Measurements from ENCODE around the gene NRXN2. TPM values are rescaled to one million over a fixed set of nuclear protein-coding genes. Genes with fewer than 3 reads are reported as not detected.

Gene NRXN2
- total and polyA plus RNA-seq, 4 donors = 0.17 to 2.8 (median 1.4) TPM

GRCh38 chr11:64599698-64600211 is 123.2 kb downstream of the NRXN2 start:
- Histone ChIP-seq H3K4me1 (ENCODE audit: control insufficient read depth in 4 of 4, insufficient read depth in 4 of 4, low read length in 3 of 4) (no peaks in the 10 kb centered on the region), H3K36me3 (ENCODE audit: control insufficient read depth in 4 of 4, insufficient read depth in 3 of 4, low read depth in 1 of 4, low read length in 3 of 4) (no peaks in the 10 kb centered on the region), H3K9ac (ENCODE audit: low read depth in 1 of 2, low read length in 2 of 2) (no peak overlapping the region), H3K9me3 (ENCODE audit: control insufficient read depth in 4 of 4, low read length in 3 of 4) (peaks cover 0 to 2% (median 0%) of the 10 kb centered on the region in 4 donors), H3K27ac (ENCODE audit: low read depth in 1 of 2, low read length in 2 of 2) (no peak overlapping the region), H3K27me3 (ENCODE audit: control insufficient read depth in 4 of 4, insufficient read depth in 4 of 4, low read length in 3 of 4) (peaks cover 0 to 3% (median 0%) of the 10 kb centered on the region in 4 donors), H3K4me3 (ENCODE audit: low read depth in 1 of 3, low read length in 3 of 3) (no peak overlapping the region)
- TF ChIP-seq ATF3 (IDR thresholded peaks at IDR 0.05) = no peak
- TF ChIP-seq HNF4G (IDR thresholded peaks at IDR 0.05) = no peak
- no peak for TF ChIP-seq EGR1 (IDR thresholded peaks at IDR 0.05; ENCODE audit: low read depth in 2 of 2)
- TF ChIP-seq RAD21 (IDR thresholded peaks at IDR 0.05) = no peak
- no peak for TF ChIP-seq HNF4A (conservative IDR thresholded peaks at IDR 0.05)
- TF ChIP-seq FOXA1 (IDR thresholded peaks at IDR 0.05) = no peak
- TF ChIP-seq FOXA2 (IDR thresholded peaks at IDR 0.05) = no peak
- 92% methylated on average over 17 of the region's 17 CpGs for WGBS
- no peak for DNase-seq (ENCODE audit: low spot score)

- Histone ChIP-seq H3K9ac (ENCODE audit: low read depth in 1 of 2, low read length in 2 of 2) (no peak overlapping the region), H3K4me1 (ENCODE audit: control insufficient read depth in 4 of 4, insufficient read depth in 4 of 4, low read length in 3 of 4) (no peaks in the 10 kb centered on the region), H3K27ac (ENCODE audit: low read depth in 1 of 2, low read length in 2 of 2) (no peak overlapping the region), H3K36me3 (ENCODE audit: control insufficient read depth in 4 of 4, insufficient read depth in 3 of 4, low read depth in 1 of 4, low read length in 3 of 4) (no peaks in the 10 kb centered on the region), H3K4me3 (ENCODE audit: low read depth in 1 of 3, low read length in 3 of 3) (no peak overlapping the region), H3K9me3 (ENCODE audit: control insufficient read depth in 4 of 4, low read length in 3 of 4) (peaks cover 0 to 2% (median 0%) of the 10 kb centered on the region in 4 donors), H3K27me3 (ENCODE audit: control insufficient read depth in 4 of 4, insufficient read depth in 4 of 4, low read length in 3 of 4) (peaks cover 0 to 3% (median 0%) of the 10 kb centered on the region in 4 donors)
- 89% methylated on average over 23 of the region's 23 CpGs for WGBS
- no peak for DNase-seq (ENCODE audit: low spot score)
- TF ChIP-seq GABPA (IDR thresholded peaks at IDR 0.05 in 1 of 2, conservative IDR thresholded peaks at IDR 0.05 in 1 of 2) = no peak
- no peak for TF ChIP-seq YY1 (IDR thresholded peaks at IDR 0.05)
- no peak for TF ChIP-seq FOXA2 (IDR thresholded peaks at IDR 0.05)
- no peak for TF ChIP-seq SP1 (IDR thresholded peaks at IDR 0.05)
- no peak for TF ChIP-seq CTCF (IDR thresholded peaks at IDR 0.05; ENCODE audit: low read depth, low read length, missing input control)
- TF ChIP-seq RXRA (IDR thresholded peaks at IDR 0.05) = no peak
Measured at GRCh38 chr11:64598797-64599697, 124.0 kb downstream of the NRXN2 start.

- 91% methylated on average over 12 of the region's 12 CpGs for WGBS
- no peaks in the 10 kb centered on the region for H3K4me1 ChIP-seq (ENCODE audit: control insufficient read depth in 4 of 4, insufficient read depth in 4 of 4, low read length in 3 of 4)
- peaks cover 0 to 3% (median 0%) of the 10 kb centered on the region in 4 donors for H3K27me3 ChIP-seq (ENCODE audit: control insufficient read depth in 4 of 4, insufficient read depth in 4 of 4, low read length in 3 of 4)
- DNase-seq (ENCODE audit: low spot score) = no peak
- H3K4me3 ChIP-seq (ENCODE audit: low read depth in 1 of 3, low read length in 3 of 3) = no peak overlapping the region
- H3K27ac ChIP-seq (ENCODE audit: low read depth in 1 of 2, low read length in 2 of 2) = no peak overlapping the region
- H3K36me3 ChIP-seq (ENCODE audit: control insufficient read depth in 4 of 4, insufficient read depth in 3 of 4, low read depth in 1 of 4, low read length in 3 of 4) = no peaks in the 10 kb centered on the region
- no peak overlapping the region for H3K9ac ChIP-seq (ENCODE audit: low read depth in 1 of 2, low read length in 2 of 2)
- peaks cover 0 to 2% (median 0%) of the 10 kb centered on the region in 4 donors for H3K9me3 ChIP-seq (ENCODE audit: control insufficient read depth in 4 of 4, low read length in 3 of 4)
- TF ChIP-seq FOXA2 (IDR thresholded peaks at IDR 0.05) (no peak), RXRA (IDR thresholded peaks at IDR 0.05) (no peak), REST (IDR thresholded peaks at IDR 0.05) (no peak), YY1 (IDR thresholded peaks at IDR 0.05) (no peak), JUND (IDR thresholded peaks at IDR 0.05) (no peak), CTCF (IDR thresholded peaks at IDR 0.05; ENCODE audit: low read depth, low read length, missing input control) (no peak), TAF1 (conservative IDR thresholded peaks at IDR 0.05) (no peak), EGR1 (IDR thresholded peaks at IDR 0.05; ENCODE audit: low read depth in 2 of 2) (no peak)
Measured at GRCh38 chr11:64598106-64598796, 124.7 kb downstream of the NRXN2 start.

All from liver (tissue), 9 donors.